ENCODE results near the gene FHIT.

The FHIT gene

DNA sequence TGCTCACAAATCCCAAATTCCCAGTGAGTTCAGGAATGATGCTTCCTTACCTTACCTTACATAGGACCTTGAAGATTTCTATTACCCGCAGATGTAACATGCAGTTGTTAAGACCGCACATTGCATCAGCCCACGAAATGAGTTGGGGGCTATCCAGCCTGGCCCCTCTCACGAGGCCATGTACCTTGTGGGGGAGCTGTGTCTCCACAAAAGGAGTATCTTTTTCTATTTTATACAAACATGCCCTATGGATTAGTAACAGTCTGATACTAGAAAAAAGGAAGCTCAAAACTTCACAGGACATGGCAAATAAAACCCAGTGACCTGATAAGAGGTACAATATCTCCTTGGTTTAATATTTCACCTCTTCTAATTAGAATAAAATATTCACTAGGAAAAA is 1114.7 kb downstream of the FHIT start:
- H3K4me1 ChIP-seq (ENCODE audit: control insufficient read depth, insufficient read depth, low read length, poor library complexity, severe bottlenecking): no peaks in the 10 kb centered on the region
- no peaks in the 10 kb centered on the region for H3K9me3 ChIP-seq (ENCODE audit: control insufficient read depth, low read length)
- no peak overlapping the region for H3K27ac ChIP-seq (ENCODE audit: insufficient read depth, low read length, poor library complexity, severe bottlenecking)
- H3K36me3 ChIP-seq (ENCODE audit: control insufficient read depth, insufficient read depth, low read length): no peaks in the 10 kb centered on the region
- H3K27me3 ChIP-seq (replicated peaks; ENCODE audit: control insufficient read depth, insufficient read depth, low read length, poor library complexity, severe bottlenecking): no peaks in the 10 kb centered on the region
- no peak for DNase-seq
- H3K4me3 ChIP-seq (ENCODE audit: insufficient read depth, low read depth, low read length, poor library complexity, severe bottlenecking): no peak overlapping the region

DNA sequence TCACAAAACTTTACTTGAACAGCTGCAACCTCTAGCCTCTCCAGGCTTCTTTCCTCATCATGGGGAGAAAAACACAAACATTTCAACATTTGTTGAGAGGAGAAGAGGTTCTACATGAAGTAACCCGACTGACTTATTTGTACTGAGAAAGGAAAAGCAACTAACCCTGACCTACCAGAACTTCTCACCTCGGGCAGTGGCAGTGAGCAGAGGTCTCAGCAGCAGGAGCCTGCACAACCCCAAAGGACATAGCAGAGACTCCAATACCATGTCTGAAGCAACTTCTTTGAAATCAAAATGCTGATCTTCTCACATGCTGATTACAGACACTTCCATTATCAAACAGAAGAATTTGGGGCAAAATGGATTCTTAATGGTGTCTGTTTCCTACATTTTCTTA is 1115.8 kb downstream of the FHIT start:
- Histone ChIP-seq H3K4me1 (ENCODE audit: control insufficient read depth, insufficient read depth, low read length, poor library complexity, severe bottlenecking) (no peaks in the 10 kb centered on the region), H3K27me3 (replicated peaks; ENCODE audit: control insufficient read depth, insufficient read depth, low read length, poor library complexity, severe bottlenecking) (no peaks in the 10 kb centered on the region), H3K36me3 (ENCODE audit: control insufficient read depth, insufficient read depth, low read length) (no peaks in the 10 kb centered on the region), H3K9me3 (ENCODE audit: control insufficient read depth, low read length) (no peaks in the 10 kb centered on the region), H3K27ac (ENCODE audit: insufficient read depth, low read length, poor library complexity, severe bottlenecking) (no peak overlapping the region), H3K4me3 (ENCODE audit: insufficient read depth, low read depth, low read length, poor library complexity, severe bottlenecking) (no peak overlapping the region)
- no peak for DNase-seq

DNA sequence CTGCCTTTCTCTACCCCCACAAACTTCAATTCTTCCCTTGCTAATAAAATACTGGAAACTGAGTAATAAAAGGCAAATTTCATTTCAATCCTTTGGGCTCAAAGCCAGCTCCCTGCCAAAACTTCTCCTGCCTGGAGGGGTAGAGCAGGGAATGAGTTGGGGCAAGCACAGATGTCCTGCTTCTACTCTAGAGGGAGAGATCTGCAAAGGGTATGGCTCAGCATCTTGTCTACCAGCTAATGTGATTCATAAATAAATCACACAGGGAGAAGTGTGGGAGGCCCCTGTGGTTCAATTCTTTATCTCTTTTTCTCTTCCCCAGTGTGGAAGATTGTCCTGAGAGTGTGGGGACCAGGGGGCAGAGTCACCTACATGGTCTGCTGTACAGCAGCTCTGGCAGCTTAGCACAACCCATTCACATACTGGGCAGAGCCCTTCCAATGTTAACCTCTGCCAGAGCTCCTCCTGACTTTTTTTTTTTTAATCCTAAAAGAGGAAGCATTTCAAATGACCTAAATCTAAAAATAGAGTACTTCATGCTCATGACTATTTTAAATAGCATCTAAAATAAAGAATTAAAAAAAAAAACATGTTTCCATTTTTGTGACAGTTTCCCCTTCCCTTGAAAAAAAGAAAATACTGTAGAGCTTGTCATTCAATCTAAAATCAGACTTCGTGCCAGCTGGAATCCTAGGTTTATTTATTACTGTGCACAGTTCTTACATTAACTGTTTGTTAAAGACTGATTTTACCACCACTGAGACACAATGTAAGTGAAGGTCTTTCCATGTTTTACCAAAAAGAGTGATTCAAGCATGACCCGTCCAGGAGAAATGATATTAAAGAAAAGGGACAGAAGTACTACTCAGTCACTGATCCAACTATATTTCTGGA is 1117.7 kb downstream of the FHIT start:
- no peak overlapping the region for H3K27ac ChIP-seq (ENCODE audit: insufficient read depth, low read length, poor library complexity, severe bottlenecking)
- DNase-seq: no peak
- no peaks in the 10 kb centered on the region for H3K36me3 ChIP-seq (ENCODE audit: control insufficient read depth, insufficient read depth, low read length)
- no peak overlapping the region for H3K4me3 ChIP-seq (ENCODE audit: insufficient read depth, low read depth, low read length, poor library complexity, severe bottlenecking)
- H3K9me3 ChIP-seq (ENCODE audit: control insufficient read depth, low read length): no peaks in the 10 kb centered on the region
- H3K27me3 ChIP-seq (replicated peaks; ENCODE audit: control insufficient read depth, insufficient read depth, low read length, poor library complexity, severe bottlenecking): no peaks in the 10 kb centered on the region
- H3K4me1 ChIP-seq (ENCODE audit: control insufficient read depth, insufficient read depth, low read length, poor library complexity, severe bottlenecking): no peaks in the 10 kb centered on the region

DNA sequence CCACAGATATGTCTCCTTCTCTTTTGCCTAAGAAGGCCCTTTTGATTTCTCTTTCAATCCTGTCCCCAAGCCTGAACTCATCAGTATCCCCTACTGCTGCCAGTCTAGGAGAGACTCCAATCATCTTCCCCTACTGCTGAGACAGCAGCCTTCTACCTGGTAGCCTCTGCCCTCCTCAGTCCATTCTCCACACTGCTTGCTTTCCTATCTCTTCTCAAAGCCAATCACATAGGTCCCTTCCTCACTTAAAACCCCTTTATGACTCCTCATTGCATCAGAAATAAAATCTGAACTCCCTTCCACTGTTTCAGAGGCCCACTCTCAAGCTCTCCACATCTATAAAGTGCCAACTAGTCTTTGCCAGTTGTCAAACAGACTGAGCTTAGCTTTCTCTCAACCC is 1119.6 kb downstream of the FHIT start:
- Histone ChIP-seq H3K9me3 (ENCODE audit: control insufficient read depth, low read length) (no peaks in the 10 kb centered on the region), H3K36me3 (ENCODE audit: control insufficient read depth, insufficient read depth, low read length) (no peaks in the 10 kb centered on the region), H3K4me3 (ENCODE audit: insufficient read depth, low read depth, low read length, poor library complexity, severe bottlenecking) (no peak overlapping the region), H3K27me3 (replicated peaks; ENCODE audit: control insufficient read depth, insufficient read depth, low read length, poor library complexity, severe bottlenecking) (no peaks in the 10 kb centered on the region), H3K4me1 (ENCODE audit: control insufficient read depth, insufficient read depth, low read length, poor library complexity, severe bottlenecking) (no peaks in the 10 kb centered on the region), H3K27ac (ENCODE audit: insufficient read depth, low read length, poor library complexity, severe bottlenecking) (no peak overlapping the region)
- DNase-seq: no peak

DNA sequence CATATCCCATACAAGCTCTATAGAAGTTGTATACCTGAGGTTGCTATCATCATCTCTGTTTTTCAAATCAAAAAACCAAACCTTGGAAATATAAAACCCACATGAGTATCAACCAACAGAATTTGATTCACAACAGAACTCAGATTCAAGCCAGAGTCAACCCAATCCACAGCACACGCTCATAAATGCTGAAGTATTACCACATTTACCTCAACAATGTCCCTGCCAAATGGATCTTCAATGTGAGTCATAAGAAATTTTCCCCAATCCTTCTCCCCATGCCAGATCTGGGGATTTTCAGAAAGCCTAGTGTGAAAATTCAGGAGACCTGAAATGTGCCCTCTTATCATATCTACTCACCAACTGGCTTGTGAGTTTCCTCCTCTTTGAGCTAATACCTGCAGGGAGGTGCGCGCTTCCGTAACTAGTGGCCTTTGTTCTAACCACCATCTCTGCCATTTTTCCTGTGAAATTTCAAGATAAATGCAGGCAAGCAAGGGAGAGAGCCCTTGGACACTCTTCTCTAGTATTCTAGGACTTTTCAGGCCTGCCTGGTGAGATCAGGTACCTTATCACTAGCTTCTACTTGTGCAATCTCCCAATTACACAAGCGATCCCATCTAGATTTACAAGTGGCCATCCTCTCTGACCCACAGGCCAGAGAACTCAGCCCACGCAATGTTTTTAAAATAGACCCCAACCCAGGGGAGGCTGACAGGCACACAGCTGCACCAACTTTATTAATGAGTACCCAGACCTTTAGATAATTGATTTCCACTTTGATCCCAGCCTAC is 1124.5 kb downstream of the FHIT start:
- no peak overlapping the region for H3K27ac ChIP-seq (ENCODE audit: insufficient read depth, low read length, poor library complexity, severe bottlenecking)
- no peaks in the 10 kb centered on the region for H3K4me1 ChIP-seq (ENCODE audit: control insufficient read depth, insufficient read depth, low read length, poor library complexity, severe bottlenecking)
- H3K4me3 ChIP-seq (ENCODE audit: insufficient read depth, low read depth, low read length, poor library complexity, severe bottlenecking): no peak overlapping the region
- H3K36me3 ChIP-seq (ENCODE audit: control insufficient read depth, insufficient read depth, low read length): no peaks in the 10 kb centered on the region
- no peaks in the 10 kb centered on the region for H3K27me3 ChIP-seq (replicated peaks; ENCODE audit: control insufficient read depth, insufficient read depth, low read length, poor library complexity, severe bottlenecking)
- no peak for DNase-seq
- H3K9me3 ChIP-seq (ENCODE audit: control insufficient read depth, low read length): no peaks in the 10 kb centered on the region

DNA sequence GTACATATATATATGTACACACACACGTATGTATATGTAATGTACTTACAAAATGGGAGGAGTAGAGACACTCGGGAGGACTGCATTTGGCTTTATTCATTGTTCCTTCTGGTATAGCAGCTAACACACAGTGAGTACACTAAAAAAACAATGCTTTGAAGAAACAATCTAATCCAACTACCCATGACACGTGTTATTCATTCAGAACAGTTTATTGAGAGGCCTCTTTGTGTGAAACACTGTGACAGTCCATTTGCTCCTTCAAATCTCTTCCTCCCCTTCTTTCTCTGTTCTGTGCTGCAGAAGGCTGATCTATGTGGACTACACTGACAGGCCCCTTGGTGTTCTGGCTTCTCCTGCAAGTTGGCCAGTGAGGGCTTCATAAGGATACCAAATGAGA is 1125.6 kb downstream of the FHIT start:
- H3K4me1 ChIP-seq (ENCODE audit: control insufficient read depth, insufficient read depth, low read length, poor library complexity, severe bottlenecking): no peaks in the 10 kb centered on the region

DNA sequence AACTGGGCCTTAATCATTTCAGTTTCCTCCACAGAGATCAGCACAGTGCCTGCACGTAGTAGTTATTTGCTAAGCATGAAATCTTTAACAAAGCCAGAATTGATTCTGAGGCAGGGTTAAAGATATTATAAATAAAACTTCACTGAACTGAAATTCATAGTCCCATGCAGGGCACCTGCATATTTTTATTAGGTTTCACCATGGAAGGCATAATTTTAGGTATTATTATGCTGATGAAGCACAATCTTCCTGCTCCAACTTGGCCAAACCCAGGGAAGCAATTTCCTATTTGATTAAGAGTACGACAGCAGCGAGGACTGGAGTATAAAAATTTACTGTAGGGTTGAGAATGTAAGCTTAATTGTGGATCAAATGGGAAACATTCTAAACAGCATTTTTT is 1131.0 kb downstream of the FHIT start:
- Histone ChIP-seq H3K27ac (ENCODE audit: insufficient read depth, low read length, poor library complexity, severe bottlenecking) (no peak overlapping the region), H3K9me3 (ENCODE audit: control insufficient read depth, low read length) (no peaks in the 10 kb centered on the region), H3K4me3 (ENCODE audit: insufficient read depth, low read depth, low read length, poor library complexity, severe bottlenecking) (no peak overlapping the region), H3K27me3 (replicated peaks; ENCODE audit: control insufficient read depth, insufficient read depth, low read length, poor library complexity, severe bottlenecking) (no peaks in the 10 kb centered on the region), H3K4me1 (ENCODE audit: control insufficient read depth, insufficient read depth, low read length, poor library complexity, severe bottlenecking) (no peaks in the 10 kb centered on the region), H3K36me3 (ENCODE audit: control insufficient read depth, insufficient read depth, low read length) (no peaks in the 10 kb centered on the region)
- DNase-seq: no peak

More for the DNA sequence above, 1125.6 kb downstream of the FHIT start:
- no peak for DNase-seq
- Histone ChIP-seq H3K4me3 (ENCODE audit: insufficient read depth, low read depth, low read length, poor library complexity, severe bottlenecking) (no peak overlapping the region), H3K27ac (ENCODE audit: insufficient read depth, low read length, poor library complexity, severe bottlenecking) (no peak overlapping the region), H3K9me3 (ENCODE audit: control insufficient read depth, low read length) (no peaks in the 10 kb centered on the region), H3K27me3 (replicated peaks; ENCODE audit: control insufficient read depth, insufficient read depth, low read length, poor library complexity, severe bottlenecking) (no peaks in the 10 kb centered on the region), H3K36me3 (ENCODE audit: control insufficient read depth, insufficient read depth, low read length) (no peaks in the 10 kb centered on the region)

DNA sequence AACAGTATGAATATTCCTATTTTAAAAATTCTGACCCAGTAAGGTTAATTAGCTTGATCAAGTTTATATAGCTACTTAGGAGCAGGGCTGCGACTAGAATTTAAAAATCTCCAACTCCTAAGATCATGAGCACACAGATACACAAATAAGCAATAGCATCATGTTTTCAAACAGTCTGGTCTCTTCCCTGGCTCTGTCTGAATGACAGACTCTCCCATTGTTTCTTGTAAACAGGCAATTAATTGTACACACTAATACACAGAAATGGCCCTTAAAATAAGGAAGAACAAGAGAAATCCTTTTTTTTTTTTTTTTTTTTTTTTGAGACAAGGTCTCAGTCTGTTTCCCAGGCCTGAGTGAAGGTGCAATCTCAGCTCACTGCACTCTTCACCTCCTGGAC is 1137.1 kb downstream of the FHIT start:
- H3K4me1 ChIP-seq (ENCODE audit: control insufficient read depth, insufficient read depth, low read length, poor library complexity, severe bottlenecking): no peaks in the 10 kb centered on the region
- H3K9me3 ChIP-seq (ENCODE audit: control insufficient read depth, low read length): no peaks in the 10 kb centered on the region
- H3K36me3 ChIP-seq (ENCODE audit: control insufficient read depth, insufficient read depth, low read length): no peaks in the 10 kb centered on the region
- no peak for DNase-seq
- no peak overlapping the region for H3K27ac ChIP-seq (ENCODE audit: insufficient read depth, low read length, poor library complexity, severe bottlenecking)
- no peaks in the 10 kb centered on the region for H3K27me3 ChIP-seq (replicated peaks; ENCODE audit: control insufficient read depth, insufficient read depth, low read length, poor library complexity, severe bottlenecking)
- H3K4me3 ChIP-seq (ENCODE audit: insufficient read depth, low read depth, low read length, poor library complexity, severe bottlenecking): no peak overlapping the region

DNA sequence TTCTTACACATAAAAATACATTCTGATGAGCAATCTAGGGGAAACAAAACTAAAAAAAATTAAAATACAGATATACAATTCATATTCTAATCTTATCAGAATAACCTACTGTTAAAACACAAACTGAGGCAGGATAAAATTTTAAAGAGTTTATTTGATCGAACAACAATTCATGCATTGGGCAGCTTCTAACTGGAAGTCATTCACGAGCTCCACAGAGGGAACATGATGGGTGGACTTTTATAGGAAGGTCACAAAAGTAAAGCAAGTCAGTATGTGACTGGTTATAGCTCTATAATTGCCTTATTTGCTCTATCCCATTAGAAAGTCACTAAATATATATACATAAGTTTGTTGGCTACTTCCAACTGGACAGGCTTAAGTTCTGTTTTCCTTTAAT is 1144.0 kb downstream of the FHIT start:
- Histone ChIP-seq H3K4me1 (ENCODE audit: control insufficient read depth, insufficient read depth, low read length, poor library complexity, severe bottlenecking) (no peaks in the 10 kb centered on the region), H3K4me3 (ENCODE audit: insufficient read depth, low read depth, low read length, poor library complexity, severe bottlenecking) (no peak overlapping the region), H3K36me3 (ENCODE audit: control insufficient read depth, insufficient read depth, low read length) (no peaks in the 10 kb centered on the region), H3K9me3 (ENCODE audit: control insufficient read depth, low read length) (no peaks in the 10 kb centered on the region), H3K27me3 (replicated peaks; ENCODE audit: control insufficient read depth, insufficient read depth, low read length, poor library complexity, severe bottlenecking) (no peaks in the 10 kb centered on the region), H3K27ac (ENCODE audit: insufficient read depth, low read length, poor library complexity, severe bottlenecking) (no peak overlapping the region)
- no peak for DNase-seq

DNA sequence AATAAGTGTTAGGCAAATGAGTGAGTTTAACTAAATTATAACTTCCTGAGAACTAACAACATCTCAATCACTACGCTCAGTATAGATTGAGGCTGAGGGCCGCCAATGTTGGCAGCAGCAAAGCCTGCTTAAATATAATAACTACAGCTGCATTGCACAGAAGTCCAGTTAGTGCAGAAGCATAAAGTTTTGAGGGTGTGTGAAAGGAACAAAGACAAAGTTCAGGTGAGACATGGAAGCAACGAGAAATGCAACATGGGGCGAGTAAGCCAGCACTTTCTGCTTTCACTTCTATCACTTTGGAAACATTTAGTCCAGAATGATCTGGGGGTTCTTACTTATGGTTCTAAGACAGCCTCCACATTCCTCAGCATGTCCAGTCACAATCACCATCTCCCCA is 1149.1 kb downstream of the FHIT start:
- Histone ChIP-seq H3K4me3 (ENCODE audit: insufficient read depth, low read depth, low read length, poor library complexity, severe bottlenecking) (no peak overlapping the region), H3K4me1 (ENCODE audit: control insufficient read depth, insufficient read depth, low read length, poor library complexity, severe bottlenecking) (no peaks in the 10 kb centered on the region), H3K27me3 (replicated peaks; ENCODE audit: control insufficient read depth, insufficient read depth, low read length, poor library complexity, severe bottlenecking) (no peaks in the 10 kb centered on the region), H3K27ac (ENCODE audit: insufficient read depth, low read length, poor library complexity, severe bottlenecking) (no peak overlapping the region), H3K36me3 (ENCODE audit: control insufficient read depth, insufficient read depth, low read length) (no peaks in the 10 kb centered on the region), H3K9me3 (ENCODE audit: control insufficient read depth, low read length) (no peaks in the 10 kb centered on the region)
- DNase-seq: no peak
